Fibroblast of lung (primary cell): ENCODE measurements around the gene AGAP2.

Experiments used
- EZH2 ChIP-seq: IDR thresholded peaks from 2 replicates; pipeline ENCODE4 v1.5.1; 2012; ENCODE audit warnings: low read length, control low read depth, mild to moderate bottlenecking; ENCODE audit errors: missing control alignments
- TF ChIP-seq, protein P1 (sequence below), 2 donors: IDR thresholded peaks in 1 of 2; conservative IDR thresholded peaks in 1 of 2; 1 replicate in 1 of 2; 2 replicates in 1 of 2; pipeline ENCODE4 v1.5.1; 2011 to 2012; ENCODE audit warnings: low read length in 2 of 2, control low read depth in 1 of 2, inconsistent platforms in 1 of 2, low read depth in 1 of 2, mild to moderate bottlenecking in 1 of 2

GRCh38 chr12:57767305-57767698, 28.8 kb upstream of the AGAP2 start:
- TF ChIP-seq, protein P1, sequence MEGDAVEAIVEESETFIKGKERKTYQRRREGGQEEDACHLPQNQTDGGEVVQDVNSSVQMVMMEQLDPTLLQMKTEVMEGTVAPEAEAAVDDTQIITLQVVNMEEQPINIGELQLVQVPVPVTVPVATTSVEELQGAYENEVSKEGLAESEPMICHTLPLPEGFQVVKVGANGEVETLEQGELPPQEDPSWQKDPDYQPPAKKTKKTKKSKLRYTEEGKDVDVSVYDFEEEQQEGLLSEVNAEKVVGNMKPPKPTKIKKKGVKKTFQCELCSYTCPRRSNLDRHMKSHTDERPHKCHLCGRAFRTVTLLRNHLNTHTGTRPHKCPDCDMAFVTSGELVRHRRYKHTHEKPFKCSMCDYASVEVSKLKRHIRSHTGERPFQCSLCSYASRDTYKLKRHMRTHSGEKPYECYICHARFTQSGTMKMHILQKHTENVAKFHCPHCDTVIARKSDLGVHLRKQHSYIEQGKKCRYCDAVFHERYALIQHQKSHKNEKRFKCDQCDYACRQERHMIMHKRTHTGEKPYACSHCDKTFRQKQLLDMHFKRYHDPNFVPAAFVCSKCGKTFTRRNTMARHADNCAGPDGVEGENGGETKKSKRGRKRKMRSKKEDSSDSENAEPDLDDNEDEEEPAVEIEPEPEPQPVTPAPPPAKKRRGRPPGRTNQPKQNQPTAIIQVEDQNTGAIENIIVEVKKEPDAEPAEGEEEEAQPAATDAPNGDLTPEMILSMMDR (conservative IDR thresholded peaks at IDR 0.05 in 1 of 2, IDR thresholded peaks at IDR 0.05 in 1 of 2; ENCODE audit: low read depth in 1 of 2, low read length in 2 of 2): no peak
- TF ChIP-seq EZH2: no peak
